ENCODE measurements around the gene TP53I13. TPM values are rescaled to one million over a fixed set of nuclear protein-coding genes. Genes with fewer than 3 reads are reported as not detected.
A peak's percentile ranks its signal among the peaks of the same experiment; 100 is the strongest.

Gene TP53I13
- total and polyA plus RNA-seq, 5 donors from 2014 or later: 22.2 to 87.4 (median 28.6) TPM

- Mint-ChIP-seq H3K9me3 (peaks cover 0 to 2% (median 0%) of the 10 kb centered on the region in 7 donors), H3K36me3 (peaks cover 16% of the 10 kb centered on the region), H3K27ac (peak overlapping the region in 1 of 3 donors; percentile 12), H3K27me3 (no peaks in the 10 kb centered on the region), H3K4me1 (peaks cover 0 to 20% (median 13%) of the 10 kb centered on the region in 4 donors), H3K4me3 (no peak overlapping the region)
- Histone ChIP-seq H3K4me3 (ENCODE audit: low read depth, low read length) (no peak overlapping the region), H3K4me1 (ENCODE audit: control insufficient read depth, insufficient read depth, low read length, poor library complexity, severe bottlenecking) (peaks cover 4% of the 10 kb centered on the region), H3K9me3 (ENCODE audit: control insufficient read depth in 2 of 2, low read length in 2 of 2) (no peaks in the 10 kb centered on the region), H3K27ac (ENCODE audit: insufficient read depth, low read length, poor library complexity, severe bottlenecking) (no peak overlapping the region), H3K27me3 (ENCODE audit: control insufficient read depth, insufficient read depth, low read length) (no peaks in the 10 kb centered on the region), H3K36me3 (ENCODE audit: control insufficient read depth, insufficient read depth, low read length) (peaks cover 33% of the 10 kb centered on the region)
- ATAC-seq (ENCODE audit: low read depth in 2 of 2): no peak
- no peak for DNase-seq
Observed at GRCh38 chr17:29573871-29574731, 5.6 kb downstream of the TP53I13 start.

GRCh38 chr17:29574732-29575510, 6.4 kb downstream of the TP53I13 start:
- Mint-ChIP-seq H3K4me3 (peak overlapping the region in 1 of 4 donors; percentile 71), H3K36me3 (peaks cover 21% of the 10 kb centered on the region), H3K27me3 (no peaks in the 10 kb centered on the region), H3K4me1 (peaks cover 0 to 14% (median 8%) of the 10 kb centered on the region in 4 donors), H3K9me3 (peaks cover 0 to 2% (median 0%) of the 10 kb centered on the region in 7 donors), H3K27ac (no peak overlapping the region)
- ATAC-seq (ENCODE audit: low read depth in 2 of 2) (no peak), DNase-seq (no peak)
- Histone ChIP-seq H3K36me3 (ENCODE audit: control insufficient read depth, insufficient read depth, low read length) (peaks cover 33% of the 10 kb centered on the region), H3K27me3 (ENCODE audit: control insufficient read depth, insufficient read depth, low read length) (no peaks in the 10 kb centered on the region), H3K4me1 (ENCODE audit: control insufficient read depth, insufficient read depth, low read length, poor library complexity, severe bottlenecking) (no peaks in the 10 kb centered on the region), H3K9me3 (ENCODE audit: control insufficient read depth in 2 of 2, low read length in 2 of 2) (no peaks in the 10 kb centered on the region), H3K27ac (ENCODE audit: insufficient read depth, low read length, poor library complexity, severe bottlenecking) (no peak overlapping the region), H3K4me3 (ENCODE audit: low read depth, low read length) (no peak overlapping the region)

- H3K36me3 Mint-ChIP-seq: peaks cover 28% of the 10 kb centered on the region
- DNase-seq: no peak
Observed at GRCh38 chr17:29575511-29576213, 7.2 kb downstream of the TP53I13 start.

GRCh38 chr17:29576214-29577000, 7.9 kb downstream of the TP53I13 start:
- Histone ChIP-seq H3K4me1 (ENCODE audit: control insufficient read depth, insufficient read depth, low read length, poor library complexity, severe bottlenecking) (peaks cover 4% of the 10 kb centered on the region), H3K4me3 (ENCODE audit: low read depth, low read length) (no peak overlapping the region), H3K27me3 (ENCODE audit: control insufficient read depth, insufficient read depth, low read length) (no peaks in the 10 kb centered on the region), H3K36me3 (ENCODE audit: control insufficient read depth, insufficient read depth, low read length) (peaks cover 33% of the 10 kb centered on the region), H3K9me3 (ENCODE audit: control insufficient read depth in 2 of 2, low read length in 2 of 2) (no peaks in the 10 kb centered on the region), H3K27ac (ENCODE audit: insufficient read depth, low read length, poor library complexity, severe bottlenecking) (no peak overlapping the region)
- Mint-ChIP-seq H3K27ac (no peak overlapping the region), H3K9me3 (peaks cover 0 to 1% (median 0%) of the 10 kb centered on the region in 7 donors), H3K36me3 (peaks cover 28% of the 10 kb centered on the region), H3K27me3 (no peaks in the 10 kb centered on the region), H3K4me3 (no peak overlapping the region), H3K4me1 (peaks cover 5 to 13% (median 7%) of the 10 kb centered on the region in 4 donors)
- ATAC-seq (ENCODE audit: low read depth in 2 of 2): no peak
- no peak for DNase-seq

More at GRCh38 chr17:29575511-29576213, 7.2 kb downstream of the TP53I13 start:
- H3K4me3 ChIP-seq (ENCODE audit: low read depth, low read length): no peak overlapping the region
- H3K36me3 ChIP-seq (ENCODE audit: control insufficient read depth, insufficient read depth, low read length): peaks cover 33% of the 10 kb centered on the region
- no peaks in the 10 kb centered on the region for H3K9me3 ChIP-seq (ENCODE audit: control insufficient read depth in 2 of 2, low read length in 2 of 2)
- H3K4me1 ChIP-seq (ENCODE audit: control insufficient read depth, insufficient read depth, low read length, poor library complexity, severe bottlenecking): peaks cover 4% of the 10 kb centered on the region
- peaks cover 0 to 3% (median 0%) of the 10 kb centered on the region in 7 donors for H3K9me3 Mint-ChIP-seq
- no peak for ATAC-seq (ENCODE audit: low read depth in 2 of 2)
- no peak overlapping the region for H3K27ac Mint-ChIP-seq
- peaks cover 5 to 18% (median 12%) of the 10 kb centered on the region in 4 donors for H3K4me1 Mint-ChIP-seq
- H3K27me3 ChIP-seq (ENCODE audit: control insufficient read depth, insufficient read depth, low read length): no peaks in the 10 kb centered on the region
- H3K27me3 Mint-ChIP-seq: no peaks in the 10 kb centered on the region
- peak overlapping the region in 1 of 4 donors; percentile 71 for H3K4me3 Mint-ChIP-seq
- H3K27ac ChIP-seq (ENCODE audit: insufficient read depth, low read length, poor library complexity, severe bottlenecking): no peak overlapping the region

GRCh38 chr17:29577001-29577370, 8.5 kb downstream of the TP53I13 start:
- Histone ChIP-seq H3K4me3 (ENCODE audit: low read depth, low read length) (no peak overlapping the region), H3K4me1 (ENCODE audit: control insufficient read depth, insufficient read depth, low read length, poor library complexity, severe bottlenecking) (peaks cover 4% of the 10 kb centered on the region), H3K36me3 (ENCODE audit: control insufficient read depth, insufficient read depth, low read length) (peaks cover 37% of the 10 kb centered on the region), H3K9me3 (ENCODE audit: control insufficient read depth in 2 of 2, low read length in 2 of 2) (no peaks in the 10 kb centered on the region), H3K27me3 (ENCODE audit: control insufficient read depth, insufficient read depth, low read length) (no peaks in the 10 kb centered on the region), H3K27ac (ENCODE audit: insufficient read depth, low read length, poor library complexity, severe bottlenecking) (no peak overlapping the region)
- Mint-ChIP-seq H3K27me3 (no peaks in the 10 kb centered on the region), H3K4me3 (no peak overlapping the region), H3K9me3 (peaks cover 0 to 1% (median 0%) of the 10 kb centered on the region in 7 donors), H3K4me1 (peaks cover 5 to 13% (median 7%) of the 10 kb centered on the region in 4 donors), H3K27ac (no peak overlapping the region), H3K36me3 (peaks cover 28% of the 10 kb centered on the region)
- no peak for DNase-seq
- no peak for ATAC-seq (ENCODE audit: low read depth in 2 of 2)

- no peak overlapping the region for H3K4me3 Mint-ChIP-seq
- H3K4me1 Mint-ChIP-seq: peaks cover 5 to 16% (median 7%) of the 10 kb centered on the region in 4 donors
- peaks cover 31% of the 10 kb centered on the region for H3K36me3 Mint-ChIP-seq
- H3K4me1 ChIP-seq (ENCODE audit: control insufficient read depth, insufficient read depth, low read length, poor library complexity, severe bottlenecking): peaks cover 4% of the 10 kb centered on the region
- H3K9me3 Mint-ChIP-seq: peaks cover 0 to 1% (median 0%) of the 10 kb centered on the region in 7 donors
- H3K4me3 ChIP-seq (ENCODE audit: low read depth, low read length): no peak overlapping the region
- no peaks in the 10 kb centered on the region for H3K9me3 ChIP-seq (ENCODE audit: control insufficient read depth in 2 of 2, low read length in 2 of 2)
- peaks cover 43% of the 10 kb centered on the region for H3K36me3 ChIP-seq (ENCODE audit: control insufficient read depth, insufficient read depth, low read length)
- no peak for DNase-seq
- ATAC-seq (ENCODE audit: low read depth in 2 of 2): no peak
- no peaks in the 10 kb centered on the region for H3K27me3 ChIP-seq (ENCODE audit: control insufficient read depth, insufficient read depth, low read length)
- H3K27ac ChIP-seq (ENCODE audit: insufficient read depth, low read length, poor library complexity, severe bottlenecking): no peak overlapping the region
- H3K27me3 Mint-ChIP-seq: no peaks in the 10 kb centered on the region
- H3K27ac Mint-ChIP-seq: no peak overlapping the region
Observed at GRCh38 chr17:29577385-29578211, 9.1 kb downstream of the TP53I13 start.
